CD4-positive, CD25-positive, alpha-beta regulatory T cell (primary cell): Measurements from ENCODE around the gene FOXB2. TPM values are rescaled to one million over a fixed set of nuclear protein-coding genes. Genes with fewer than 3 reads are reported as not detected.

Experiments used
- ATAC-seq, 2 donors: fragments of 150-1000 bp; cut with Tn5 transposase; one replicate each; pipeline ENCODE4 v1.10.0; 2021; ENCODE audit warnings: low read depth in 2 of 2, moderate number of reproducible peaks in 2 of 2, moderate library complexity in 1 of 2
- DNase-seq, 3 donors: peaks; one replicate each; pipeline versions ENCODE4 v3.0.0 to v3.0.0-alpha.2; 2012 to 2022; ENCODE audit warnings: mixed read lengths in 1 of 3
- H3K27ac ChIP-seq: one replicate; pipeline ENCODE4 v1.7.0; 2013; ENCODE audit warnings: mild to moderate bottlenecking, low read length; ENCODE audit not compliant: insufficient read depth, poor library complexity, severe bottlenecking
- H3K27me3 ChIP-seq: one replicate; pipeline ENCODE4 v1.7.0; 2013; ENCODE audit warnings: low read length; ENCODE audit not compliant: control insufficient read depth, insufficient read depth
- H3K36me3 ChIP-seq: one replicate; pipeline ENCODE4 v1.7.0; 2013; ENCODE audit warnings: mild to moderate bottlenecking, low read length, moderate library complexity; ENCODE audit not compliant: control insufficient read depth, insufficient read depth
- H3K4me1 ChIP-seq: 2 replicates; pipeline ENCODE4 v1.7.0; 2013; ENCODE audit warnings: mild to moderate bottlenecking, low read length; ENCODE audit not compliant: insufficient read depth, control insufficient read depth, poor library complexity, severe bottlenecking
- H3K4me3 ChIP-seq: one replicate; pipeline ENCODE4 v1.7.0; 2013; ENCODE audit warnings: low read depth, mild to moderate bottlenecking, low read length, moderate library complexity
- H3K9me3 ChIP-seq, 2 experiments: 1 replicate in 1 of 2; 2 replicates in 1 of 2; pipeline ENCODE4 v1.7.0; 2013; ENCODE audit warnings: low read length in 2 of 2, mild to moderate bottlenecking in 1 of 2, moderate library complexity in 1 of 2; ENCODE audit not compliant: control insufficient read depth in 2 of 2
- H3K27ac Mint-ChIP-seq, 3 donors: one replicate each; pipeline ENCODE4 v1.8.0; 2020 to 2022; ENCODE audit warnings: mild to moderate bottlenecking in 3 of 3, mixed read lengths in 3 of 3, moderate library complexity in 2 of 3
- H3K27me3 Mint-ChIP-seq: one replicate; pipeline ENCODE4 v1.8.0; 2022; ENCODE audit warnings: mild to moderate bottlenecking, mixed read lengths
- H3K36me3 Mint-ChIP-seq: one replicate; pipeline ENCODE4 v1.8.0; 2020; ENCODE audit warnings: mixed read lengths
- H3K4me1 Mint-ChIP-seq, 4 donors: one replicate each; pipeline ENCODE4 v1.8.0; 2020 to 2022; ENCODE audit warnings: mixed read lengths in 4 of 4, mild to moderate bottlenecking in 1 of 4
- H3K4me3 Mint-ChIP-seq, 4 donors: one replicate each; pipeline ENCODE4 v1.8.0; 2020 to 2022; ENCODE audit warnings: mild to moderate bottlenecking in 4 of 4, mixed read lengths in 4 of 4, moderate library complexity in 3 of 4
- H3K9me3 Mint-ChIP-seq, 7 donors: one replicate each; pipeline ENCODE4 v1.8.0; 2020 to 2022; ENCODE audit warnings: mixed read lengths in 7 of 7, mild to moderate bottlenecking in 3 of 7, moderate library complexity in 2 of 7
- polyA plus RNA-seq, 4 donors: library from polyadenylated mRNA; unstranded; fragments of 300-500 nt; fragmentation: Illumina TruSeq; gene quantifications; one replicate each; pipeline ENCODE4 v1.2.3, GENCODE V29; 2021
- total RNA-seq: library from RNA; stranded (reverse); gene quantifications from one replicate; pipeline ENCODE4 v1.2.3, GENCODE V29; 2022

Gene FOXB2
- total and polyA plus RNA-seq, 5 donors from 2014 or later = not detected

GRCh38 chr9:77016526-77017504 is 2.6 kb upstream of the FOXB2 start:
- H3K4me1 Mint-ChIP-seq = peaks cover 0 to 38% (median 15%) of the 10 kb centered on the region in 4 donors
- Histone ChIP-seq H3K27ac (no peak overlapping the region), H3K27me3 (peaks cover 38% of the 10 kb centered on the region), H3K4me1 (peaks cover 12% of the 10 kb centered on the region), H3K4me3 (no peak overlapping the region), H3K9me3 (no peaks in the 10 kb centered on the region), H3K36me3 (no peaks in the 10 kb centered on the region)
- DNase-seq = no peak
- no peak overlapping the region for H3K27ac Mint-ChIP-seq
- H3K27me3 Mint-ChIP-seq = peaks cover 75% of the 10 kb centered on the region
- H3K36me3 Mint-ChIP-seq = no peaks in the 10 kb centered on the region
- no peak for ATAC-seq
- peaks cover 0 to 4% (median 0%) of the 10 kb centered on the region in 7 donors for H3K9me3 Mint-ChIP-seq
- H3K4me3 Mint-ChIP-seq = peak overlapping the region in 1 of 4 donors; percentile 66

GRCh38 chr9:77017505-77017894 is 2.0 kb upstream of the FOXB2 start:
- Histone ChIP-seq H3K36me3 (no peaks in the 10 kb centered on the region), H3K9me3 (no peaks in the 10 kb centered on the region), H3K4me1 (peaks cover 10% of the 10 kb centered on the region), H3K4me3 (no peak overlapping the region), H3K27ac (no peak overlapping the region), H3K27me3 (peaks cover 39% of the 10 kb centered on the region)
- H3K27me3 Mint-ChIP-seq = peaks cover 75% of the 10 kb centered on the region
- no peaks in the 10 kb centered on the region for H3K36me3 Mint-ChIP-seq
- ATAC-seq (no peak), DNase-seq (no peak)
- H3K4me3 Mint-ChIP-seq = no peak overlapping the region
- peaks cover 0 to 40% (median 16%) of the 10 kb centered on the region in 4 donors for H3K4me1 Mint-ChIP-seq
- peaks cover 0 to 4% (median 0%) of the 10 kb centered on the region in 7 donors for H3K9me3 Mint-ChIP-seq
- H3K27ac Mint-ChIP-seq = no peak overlapping the region

- Mint-ChIP-seq H3K4me3 (peak overlapping the region in 1 of 4 donors; percentile 56), H3K9me3 (peaks cover 0 to 4% (median 0%) of the 10 kb centered on the region in 7 donors), H3K36me3 (no peaks in the 10 kb centered on the region), H3K27me3 (peaks cover 72% of the 10 kb centered on the region), H3K27ac (no peak overlapping the region), H3K4me1 (peaks cover 0 to 42% (median 18%) of the 10 kb centered on the region in 4 donors)
- Histone ChIP-seq H3K36me3 (no peaks in the 10 kb centered on the region), H3K4me3 (no peak overlapping the region), H3K27ac (no peak overlapping the region), H3K4me1 (peaks cover 10% of the 10 kb centered on the region), H3K27me3 (peaks cover 36% of the 10 kb centered on the region), H3K9me3 (no peaks in the 10 kb centered on the region)
- DNase-seq (no peak), ATAC-seq (no peak)
Measured at GRCh38 chr9:77018058-77018968, 1.1 kb upstream of the FOXB2 start.

- Mint-ChIP-seq H3K27ac (no peak overlapping the region), H3K4me1 (peaks cover 0 to 42% (median 18%) of the 10 kb centered on the region in 4 donors), H3K36me3 (no peaks in the 10 kb centered on the region), H3K27me3 (peaks cover 72% of the 10 kb centered on the region), H3K4me3 (peak overlapping the region in 1 of 4 donors; percentile 56), H3K9me3 (peaks cover 0 to 3% (median 0%) of the 10 kb centered on the region in 7 donors)
- no peak for ATAC-seq
- Histone ChIP-seq H3K4me1 (peaks cover 10% of the 10 kb centered on the region), H3K9me3 (no peaks in the 10 kb centered on the region), H3K36me3 (no peaks in the 10 kb centered on the region), H3K27me3 (peaks cover 32% of the 10 kb centered on the region), H3K4me3 (no peak overlapping the region), H3K27ac (no peak overlapping the region)
- no peak for DNase-seq
Measured at GRCh38 chr9:77018969-77019235, 553 bp upstream of the FOXB2 start.

DNA sequence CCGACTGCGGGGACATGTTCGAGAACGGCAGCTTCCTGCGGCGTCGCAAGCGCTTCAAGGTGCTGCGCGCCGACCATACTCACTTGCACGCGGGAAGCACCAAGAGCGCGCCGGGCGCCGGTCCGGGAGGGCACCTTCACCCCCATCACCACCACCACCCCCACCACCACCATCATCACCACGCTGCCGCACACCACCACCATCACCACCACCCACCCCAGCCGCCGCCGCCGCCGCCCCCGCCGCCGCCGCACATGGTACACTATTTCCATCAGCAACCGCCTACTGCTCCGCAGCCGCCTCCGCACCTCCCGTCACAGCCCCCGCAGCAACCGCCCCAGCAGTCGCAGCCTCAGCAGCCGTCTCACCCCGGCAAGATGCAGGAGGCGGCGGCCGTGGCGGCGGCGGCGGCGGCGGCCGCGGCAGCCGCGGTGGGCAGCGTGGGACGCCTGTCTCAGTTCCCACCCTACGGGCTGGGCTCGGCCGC is 514 bp downstream of the FOXB2 start:
- peaks cover 0 to 3% (median 0%) of the 10 kb centered on the region in 7 donors for H3K9me3 Mint-ChIP-seq

DNA sequence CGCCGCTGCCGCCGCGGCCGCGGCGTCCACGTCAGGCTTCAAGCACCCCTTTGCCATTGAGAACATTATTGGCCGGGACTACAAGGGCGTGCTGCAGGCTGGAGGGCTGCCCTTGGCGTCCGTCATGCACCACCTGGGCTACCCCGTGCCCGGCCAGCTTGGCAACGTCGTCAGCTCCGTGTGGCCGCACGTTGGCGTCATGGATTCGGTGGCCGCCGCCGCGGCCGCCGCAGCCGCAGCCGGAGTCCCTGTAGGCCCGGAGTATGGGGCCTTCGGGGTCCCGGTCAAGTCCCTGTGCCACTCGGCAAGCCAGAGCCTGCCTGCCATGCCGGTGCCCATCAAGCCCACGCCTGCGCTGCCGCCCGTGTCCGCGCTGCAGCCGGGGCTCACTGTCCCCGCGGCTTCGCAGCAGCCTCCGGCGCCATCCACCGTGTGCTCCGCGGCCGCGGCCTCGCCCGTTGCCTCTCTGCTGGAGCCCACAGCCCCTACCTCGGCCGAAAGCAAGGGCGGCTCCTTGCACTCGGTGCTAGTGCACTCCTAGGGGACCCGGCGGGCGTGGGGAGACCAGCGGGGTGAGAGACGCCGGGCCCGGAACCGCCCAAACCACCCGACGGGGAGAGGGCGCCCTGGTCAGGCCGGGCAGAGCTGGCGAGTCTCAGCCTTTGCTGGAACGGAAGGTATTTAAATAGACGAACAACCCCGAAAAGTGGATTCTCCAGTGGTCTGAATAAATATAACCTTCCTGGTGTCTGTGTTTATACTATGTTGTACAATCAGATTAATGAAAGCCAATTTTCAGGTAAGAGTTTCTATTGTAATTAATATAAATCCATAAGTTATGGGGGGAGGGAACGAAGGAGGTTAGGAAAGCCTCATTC is 1.2 kb downstream of the FOXB2 start:
- Histone ChIP-seq H3K27me3 (peaks cover 30% of the 10 kb centered on the region), H3K27ac (no peak overlapping the region), H3K9me3 (no peaks in the 10 kb centered on the region), H3K4me1 (peaks cover 10% of the 10 kb centered on the region), H3K36me3 (no peaks in the 10 kb centered on the region), H3K4me3 (no peak overlapping the region)
- Mint-ChIP-seq H3K27ac (no peak overlapping the region), H3K36me3 (no peaks in the 10 kb centered on the region), H3K27me3 (peaks cover 72% of the 10 kb centered on the region), H3K4me3 (peak overlapping the region; percentile 6 to 67 (median 53)), H3K4me1 (peaks cover 0 to 38% (median 15%) of the 10 kb centered on the region in 4 donors), H3K9me3 (peaks cover 0 to 2% (median 0%) of the 10 kb centered on the region in 7 donors)
- no peak for ATAC-seq
- no peak for DNase-seq

More for the DNA sequence above, 514 bp downstream of the FOXB2 start:
- Histone ChIP-seq H3K4me3 (no peak overlapping the region), H3K27ac (no peak overlapping the region), H3K36me3 (no peaks in the 10 kb centered on the region), H3K9me3 (no peaks in the 10 kb centered on the region), H3K27me3 (peaks cover 28% of the 10 kb centered on the region), H3K4me1 (peaks cover 10% of the 10 kb centered on the region)
- Mint-ChIP-seq H3K27ac (no peak overlapping the region), H3K36me3 (no peaks in the 10 kb centered on the region), H3K4me3 (peak overlapping the region in 1 of 4 donors; percentile 52), H3K27me3 (peaks cover 72% of the 10 kb centered on the region), H3K4me1 (peaks cover 0 to 38% (median 15%) of the 10 kb centered on the region in 4 donors)
- DNase-seq (no peak), ATAC-seq (no peak)
